Fibroblast of lung (primary cell): ENCODE results near the gene ABCD1. TPM values are rescaled to one million over a fixed set of nuclear protein-coding genes. Genes with fewer than 3 reads are reported as not detected.

ENCODE experiments used
- DNase-seq, 2 donors: peaks; one replicate each; pipeline versions ENCODE4 v3.0.0 to v3.0.0-alpha.2; 2010; ENCODE audit warnings: low read depth in 2 of 2
- H2AFZ ChIP-seq: 2 replicates; pipeline ENCODE4 v1.5.1; 2012; ENCODE audit warnings: low read length, control low read depth, inconsistent platforms
- H3K27ac ChIP-seq: 2 replicates; pipeline ENCODE4 v1.5.1; 2011; ENCODE audit warnings: low read length, control low read depth; ENCODE audit not compliant: insufficient read depth
- H3K27me3 ChIP-seq: 2 replicates; pipeline ENCODE4 v1.5.1; 2011; ENCODE audit warnings: mild to moderate bottlenecking, low read length; ENCODE audit not compliant: control insufficient read depth, insufficient read depth
- H3K36me3 ChIP-seq: 2 replicates; pipeline ENCODE4 v1.5.1; 2011; ENCODE audit warnings: low read length; ENCODE audit not compliant: control insufficient read depth, insufficient read depth
- H3K4me1 ChIP-seq: 2 replicates; pipeline ENCODE4 v1.5.1; 2011; ENCODE audit warnings: low read length; ENCODE audit not compliant: control insufficient read depth, insufficient read depth; ENCODE audit errors: extremely low read depth
- H3K4me2 ChIP-seq: 2 replicates; pipeline ENCODE4 v1.5.1; 2011; ENCODE audit warnings: low read length, control low read depth; ENCODE audit not compliant: insufficient read depth; ENCODE audit errors: extremely low read depth
- H3K4me3 ChIP-seq, 4 experiments: fragments of 200-600 bp in 1 of 4; sonication (generic) in 1 of 4; replicated peaks in 1 of 4; 2 replicates each; pipeline ENCODE4 v1.5.1; 2011 to 2016; ENCODE audit warnings: low read length in 4 of 4, low read depth in 3 of 4, mild to moderate bottlenecking in 3 of 4, control low read depth in 2 of 4, inconsistent platforms in 1 of 4, mixed read lengths in 1 of 4; ENCODE audit not compliant: insufficient read depth in 1 of 4; ENCODE audit errors: control extremely low read depth in 1 of 4
- H3K79me2 ChIP-seq: 2 replicates; pipeline ENCODE4 v1.5.1; 2012; ENCODE audit warnings: mild to moderate bottlenecking, low read length, inconsistent platforms; ENCODE audit not compliant: control insufficient read depth, insufficient read depth
- H3K9ac ChIP-seq: 2 replicates; pipeline ENCODE4 v1.5.1; 2011; ENCODE audit warnings: mild to moderate bottlenecking, low read length, control low read depth; ENCODE audit not compliant: insufficient read depth
- H3K9me3 ChIP-seq: 2 replicates; pipeline ENCODE4 v1.5.1; 2012; ENCODE audit warnings: low read depth, low read length; ENCODE audit not compliant: control insufficient read depth, insufficient read depth
- H4K20me1 ChIP-seq: 2 replicates; pipeline ENCODE4 v1.5.1; 2011; ENCODE audit warnings: low read length; ENCODE audit not compliant: control insufficient read depth, insufficient read depth; ENCODE audit errors: extremely low read depth
- EZH2 ChIP-seq: IDR thresholded peaks from 2 replicates; pipeline ENCODE4 v1.5.1; 2012; ENCODE audit warnings: low read length, control low read depth, mild to moderate bottlenecking; ENCODE audit errors: missing control alignments
- polyA plus RNA-seq, 2 donors: library from polyadenylated mRNA; depleted of rRNA in 1 of 2; stranded (reverse) in 1 of 2; unstranded in 1 of 2; fragments of >200 nt; gene quantifications; 2 replicates each; pipeline ENCODE4 v1.2.1, GENCODE V29; 2011 to 2012; ENCODE audit warnings: missing spikeins in 1 of 2
- total RNA-seq: library from RNA; depleted of rRNA; stranded (reverse); fragments of >200 nt; gene quantifications from 2 replicates; pipeline ENCODE4 v1.2.1, GENCODE V29; 2014
- TF ChIP-seq, protein P1 (sequence below), 2 donors: IDR thresholded peaks in 1 of 2; conservative IDR thresholded peaks in 1 of 2; 1 replicate in 1 of 2; 2 replicates in 1 of 2; pipeline ENCODE4 v1.5.1; 2011 to 2012; ENCODE audit warnings: low read length in 2 of 2, control low read depth in 1 of 2, inconsistent platforms in 1 of 2, low read depth in 1 of 2, mild to moderate bottlenecking in 1 of 2

Gene ABCD1
- total and polyA plus RNA-seq, 2 donors (not counting 1 experiment from before 2014, with no cell fraction given) = 4.0 to 12.7 TPM

DNA sequence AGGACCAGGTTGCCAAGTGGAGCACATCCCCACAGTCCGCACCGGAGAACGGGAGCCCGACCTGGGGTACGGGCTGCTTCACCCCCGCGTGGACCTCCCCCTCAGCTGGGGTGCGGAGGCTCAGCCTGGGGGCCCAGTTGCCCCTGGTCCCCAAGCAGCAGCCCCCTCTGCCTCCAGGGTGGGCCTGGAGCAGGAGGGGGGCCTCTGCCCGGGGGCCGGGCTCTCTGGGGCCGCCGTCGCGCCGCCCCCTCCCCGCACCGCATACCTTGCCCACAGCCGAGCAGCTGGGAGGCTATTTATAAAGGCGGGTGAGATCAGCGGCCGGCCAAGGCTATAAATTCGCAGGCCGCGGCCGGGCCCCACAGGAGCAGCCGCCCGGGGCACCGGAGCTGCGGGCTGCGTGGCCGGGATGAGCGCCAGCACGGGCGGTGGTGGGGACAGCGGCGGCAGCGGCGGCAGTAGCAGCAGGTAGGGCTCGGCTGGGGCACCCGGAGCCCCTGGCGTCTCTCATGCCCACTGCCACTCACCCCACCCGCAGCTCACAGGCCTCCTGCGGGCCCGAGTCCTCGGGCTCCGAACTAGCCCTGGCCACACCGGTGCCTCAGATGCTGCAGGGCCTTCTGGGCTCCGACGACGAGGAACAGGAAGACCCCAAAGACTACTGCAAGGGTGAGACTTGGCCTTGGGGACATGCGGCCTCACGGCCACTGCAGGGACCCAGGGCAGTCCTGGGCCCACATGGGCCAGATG is 56.2 kb downstream of the ABCD1 start, which contains the start of gene SRPK3:
Gene SRPK3 (plus strand): TSS at position 364 of the 750 bp plus-strand sequence. CDS start 46 bp downstream, at position 410.
- Histone ChIP-seq H3K36me3 (peaks cover 2% of the 10 kb centered on the region), H3K27me3 (no peaks in the 10 kb centered on the region), H3K9ac (no peak within 1 kb of the TSS), H4K20me1 (no peaks in the 10 kb centered on the region), H3K4me1 (no peaks in the 10 kb centered on the region), H2AFZ (no peak within 1 kb of the TSS), H3K27ac (no peak within 1 kb of the TSS), H3K4me2 (no peak within 1 kb of the TSS), H3K79me2 (no peaks in the 10 kb centered on the region), H3K9me3 (no peaks in the 10 kb centered on the region), H3K4me3 (no peak within 1 kb of the TSS)
- DNase-seq = peak in 1 of 2 donors; percentile 27
- TF ChIP-seq EZH2 = no peak
- TF ChIP-seq, protein P1, sequence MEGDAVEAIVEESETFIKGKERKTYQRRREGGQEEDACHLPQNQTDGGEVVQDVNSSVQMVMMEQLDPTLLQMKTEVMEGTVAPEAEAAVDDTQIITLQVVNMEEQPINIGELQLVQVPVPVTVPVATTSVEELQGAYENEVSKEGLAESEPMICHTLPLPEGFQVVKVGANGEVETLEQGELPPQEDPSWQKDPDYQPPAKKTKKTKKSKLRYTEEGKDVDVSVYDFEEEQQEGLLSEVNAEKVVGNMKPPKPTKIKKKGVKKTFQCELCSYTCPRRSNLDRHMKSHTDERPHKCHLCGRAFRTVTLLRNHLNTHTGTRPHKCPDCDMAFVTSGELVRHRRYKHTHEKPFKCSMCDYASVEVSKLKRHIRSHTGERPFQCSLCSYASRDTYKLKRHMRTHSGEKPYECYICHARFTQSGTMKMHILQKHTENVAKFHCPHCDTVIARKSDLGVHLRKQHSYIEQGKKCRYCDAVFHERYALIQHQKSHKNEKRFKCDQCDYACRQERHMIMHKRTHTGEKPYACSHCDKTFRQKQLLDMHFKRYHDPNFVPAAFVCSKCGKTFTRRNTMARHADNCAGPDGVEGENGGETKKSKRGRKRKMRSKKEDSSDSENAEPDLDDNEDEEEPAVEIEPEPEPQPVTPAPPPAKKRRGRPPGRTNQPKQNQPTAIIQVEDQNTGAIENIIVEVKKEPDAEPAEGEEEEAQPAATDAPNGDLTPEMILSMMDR (conservative IDR thresholded peaks at IDR 0.05 in 1 of 2, IDR thresholded peaks at IDR 0.05 in 1 of 2; ENCODE audit: low read depth in 1 of 2, low read length in 2 of 2) = no peak

- TF ChIP-seq, protein P1 (conservative IDR thresholded peaks at IDR 0.05 in 1 of 2, IDR thresholded peaks at IDR 0.05 in 1 of 2; ENCODE audit: low read depth in 1 of 2, low read length in 2 of 2) = no peak
- TF ChIP-seq EZH2 = no peak
- H3K79me2 ChIP-seq = no peaks in the 10 kb centered on the region
- H3K9ac ChIP-seq = no peak overlapping the region
- no peaks in the 10 kb centered on the region for H3K4me1 ChIP-seq
- no peaks in the 10 kb centered on the region for H3K27me3 ChIP-seq
- H4K20me1 ChIP-seq = no peaks in the 10 kb centered on the region
- peaks cover 2% of the 10 kb centered on the region for H3K36me3 ChIP-seq
- no peak overlapping the region for H3K27ac ChIP-seq
- no peak for DNase-seq
- H3K4me2 ChIP-seq = no peak overlapping the region
- no peaks in the 10 kb centered on the region for H3K9me3 ChIP-seq
- no peak overlapping the region for H2AFZ ChIP-seq
- H3K4me3 ChIP-seq = no peak overlapping the region
Measured at GRCh38 chrX:153781428-153782047, 56.9 kb downstream of the ABCD1 start.

DNA sequence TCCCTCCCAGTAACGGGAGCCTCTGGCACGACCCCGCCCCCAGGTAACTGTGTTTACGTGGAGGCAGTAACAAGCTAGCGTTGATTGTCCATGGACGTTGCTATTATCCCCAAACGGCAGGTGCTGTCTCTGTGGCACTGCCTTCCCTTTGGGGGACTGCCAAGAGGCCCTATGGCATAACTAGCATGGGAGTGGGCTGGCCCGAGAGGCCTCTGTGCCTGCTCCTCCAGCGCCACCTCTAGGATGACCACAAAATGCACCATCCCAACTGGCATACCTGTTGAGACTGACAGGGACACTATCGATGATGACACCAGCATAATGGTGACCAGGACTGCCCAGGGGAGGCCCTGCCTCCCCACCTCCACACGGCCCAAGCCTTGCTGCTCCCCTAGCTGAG is 57.7 kb downstream of the ABCD1 start:
- no peak overlapping the region for H2AFZ ChIP-seq
- no peaks in the 10 kb centered on the region for H4K20me1 ChIP-seq
- H3K36me3 ChIP-seq = peaks cover 4% of the 10 kb centered on the region
- no peak for DNase-seq
- H3K9ac ChIP-seq = no peak overlapping the region
- no peaks in the 10 kb centered on the region for H3K4me1 ChIP-seq
- H3K4me2 ChIP-seq = no peak overlapping the region
- no peaks in the 10 kb centered on the region for H3K27me3 ChIP-seq
- H3K27ac ChIP-seq = no peak overlapping the region
- TF ChIP-seq, protein P1 (conservative IDR thresholded peaks at IDR 0.05 in 1 of 2, IDR thresholded peaks at IDR 0.05 in 1 of 2; ENCODE audit: low read depth in 1 of 2, low read length in 2 of 2) = no peak
- no peak for TF ChIP-seq EZH2
- H3K9me3 ChIP-seq = no peaks in the 10 kb centered on the region
- no peaks in the 10 kb centered on the region for H3K79me2 ChIP-seq
- no peak overlapping the region for H3K4me3 ChIP-seq
